Activated T-cell treated with anti-CD3 and anti-CD28 coated beads for 4 hours (primary cell): Measurements from ENCODE around the gene ZNF839.

Experiments
- DNase-seq: peaks from one replicate; pipeline ENCODE4 v3.0.0-alpha.2; 2020

Gene ZNF839

DNA sequence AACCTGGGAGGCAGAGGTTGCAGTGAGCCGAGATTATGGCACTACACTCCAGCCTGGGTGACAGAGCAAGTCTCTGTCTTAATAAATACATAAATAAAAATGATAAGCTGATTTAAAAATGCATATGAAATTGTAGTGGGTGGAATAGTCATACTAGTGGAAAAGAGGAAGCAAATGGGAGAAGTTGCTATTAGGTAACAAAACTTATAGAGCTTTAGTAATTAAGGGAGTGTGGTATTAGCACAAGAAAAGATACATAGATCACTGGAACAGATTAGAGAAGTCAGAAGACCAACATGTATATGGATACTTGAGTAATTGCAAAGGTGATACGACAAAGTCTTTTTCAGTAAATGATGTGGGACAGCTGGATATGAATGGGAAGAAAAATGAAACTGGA, 69.7 kb downstream of the ZNF839 start:
- no peak for DNase-seq

DNA sequence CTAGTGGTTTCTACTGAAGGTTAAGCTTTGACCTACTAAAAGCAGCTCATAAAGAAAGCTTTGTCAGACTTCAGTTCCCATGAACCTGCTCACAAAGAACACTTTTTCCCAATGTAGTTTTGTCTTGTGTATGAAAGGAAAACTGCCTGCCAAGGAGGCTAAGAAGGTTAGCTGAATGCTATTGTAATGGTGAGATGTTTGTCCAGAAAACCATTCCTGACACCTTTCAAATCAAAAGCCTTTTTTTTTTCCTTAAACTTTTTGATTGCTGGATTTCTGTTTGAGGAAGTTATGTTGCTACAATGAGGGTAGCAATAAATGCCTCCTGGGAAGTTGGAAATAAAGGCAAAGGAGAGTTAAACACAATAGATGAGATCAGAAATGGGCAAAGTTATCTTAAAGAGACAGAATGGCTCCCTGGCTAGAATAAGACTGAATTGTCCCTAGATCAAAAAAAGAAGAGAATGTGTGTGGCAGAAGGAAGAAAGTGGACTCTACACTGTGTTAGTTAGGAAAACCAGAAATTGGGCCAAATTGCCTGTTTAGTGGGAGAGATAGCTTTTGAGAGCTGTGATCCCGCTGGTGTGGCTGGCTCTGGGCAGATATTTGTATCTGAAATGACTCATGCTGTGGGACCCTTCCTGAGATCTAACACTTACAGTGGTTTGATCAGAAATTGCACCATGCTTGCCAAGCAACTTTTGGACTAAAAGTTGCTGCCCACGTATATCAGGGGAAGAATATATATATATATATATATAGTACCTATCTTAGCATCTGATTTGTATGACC, 70.7 kb downstream of the ZNF839 start:
- no peak for DNase-seq
